Neural cell (in vitro differentiated cells): Measurements from ENCODE around the gene NELL1. TPM values are rescaled to one million over a fixed set of nuclear protein-coding genes. Genes with fewer than 3 reads are reported as not detected.

Experiments
- H2AFZ ChIP-seq: fragments of 200-600, 300-800 bp; sonication (generic), shearing (Covaris generic); 2 replicates; pipeline ENCODE4 v1.6.0; 2014; ENCODE audit warnings: low read depth, mild to moderate bottlenecking, antibody characterized with exemption, low read length, moderate library complexity
- H3F3A ChIP-seq: fragments of 200-600 bp; shearing (Covaris generic); 2 replicates; pipeline ENCODE4 v1.6.1; 2016; ENCODE audit warnings: mild to moderate bottlenecking, moderate library complexity, mixed read lengths, antibody characterized with exemption, low read length; ENCODE audit not compliant: insufficient read depth, poor library complexity, severe bottlenecking
- H3K27ac ChIP-seq: fragments of 200-600, 300-800 bp; sonication (generic), shearing (Covaris generic); 2 replicates; pipeline ENCODE4 v1.5.1; 2014; ENCODE audit warnings: mild to moderate bottlenecking, low read length, moderate library complexity
- H3K27me3 ChIP-seq: fragments of 300-800, 200-600 bp; sonication (generic), shearing (Covaris generic); 2 replicates; pipeline ENCODE4 v1.6.0; 2014; ENCODE audit warnings: mild to moderate bottlenecking, low read depth, low read length, moderate library complexity; ENCODE audit not compliant: insufficient read depth
- H3K36me3 ChIP-seq: fragments of 300-800, 200-600 bp; sonication (generic), shearing (Covaris generic); 2 replicates; pipeline ENCODE4 v1.5.1; 2014; ENCODE audit warnings: mild to moderate bottlenecking, antibody characterized with exemption, low read length, moderate library complexity; ENCODE audit not compliant: insufficient read depth
- H3K4me2 ChIP-seq: fragments of 300-800, 200-600 bp; sonication (generic), shearing (Covaris generic); 2 replicates; pipeline ENCODE4 v1.6.0; 2014; ENCODE audit warnings: mild to moderate bottlenecking, low read length
- H3K4me3 ChIP-seq: fragments of 300-800, 200-600 bp; sonication (generic), shearing (Covaris generic); 2 replicates; pipeline ENCODE4 v1.5.1; 2014; ENCODE audit warnings: mild to moderate bottlenecking, low read length, moderate library complexity
- H3K79me2 ChIP-seq: fragments of 200-600 bp; shearing (Covaris generic); replicated peaks from 2 replicates; pipeline ENCODE4 v1.6.0; 2014; ENCODE audit warnings: mild to moderate bottlenecking, low read length, moderate library complexity; ENCODE audit not compliant: insufficient read depth
- H3K9ac ChIP-seq: fragments of 300-800, 200-600 bp; sonication (generic), shearing (Covaris generic); 2 replicates; pipeline ENCODE4 v1.6.1; 2016; ENCODE audit warnings: mild to moderate bottlenecking, low read length, mixed read lengths
- H3K9me2 ChIP-seq: fragments of 200-600 bp; shearing (Covaris generic); 2 replicates; pipeline ENCODE4 v1.6.1; 2016; ENCODE audit warnings: mild to moderate bottlenecking, low read length, mixed read lengths; ENCODE audit not compliant: insufficient read depth
- H3K9me3 ChIP-seq: fragments of 200-600, 300-800 bp; sonication (generic), shearing (Covaris generic); 2 replicates; pipeline ENCODE4 v1.6.1; 2016; ENCODE audit warnings: mild to moderate bottlenecking, mixed run types, low read length, moderate library complexity, mixed read lengths
- H4K20me1 ChIP-seq: fragments of 200-600 bp; shearing (Covaris generic); 2 replicates; pipeline ENCODE4 v1.6.1; 2016; ENCODE audit warnings: mild to moderate bottlenecking, mixed run types; ENCODE audit not compliant: insufficient read depth
- CTCF ChIP-seq: fragments of 450-650 bp; IDR thresholded peaks from 2 replicates; pipeline ENCODE4 v1.5.1; 2014; ENCODE audit warnings: antibody characterized with exemption, mild to moderate bottlenecking, moderate library complexity; ENCODE audit not compliant: poor library complexity, severe bottlenecking
- EP300 ChIP-seq: fragments of 450-650 bp; conservative IDR thresholded peaks from 2 replicates; pipeline ENCODE4 v1.6.1; 2014; ENCODE audit warnings: antibody characterized with exemption, mild to moderate bottlenecking, moderate library complexity; ENCODE audit not compliant: poor library complexity, severe bottlenecking
- EZH2 ChIP-seq: fragments of 200-600, 300-800 bp; shearing (Covaris generic), sonication (generic); IDR thresholded peaks from 2 replicates; pipeline ENCODE4 v1.6.1; 2014; ENCODE audit warnings: antibody characterized with exemption, low read length, borderline replicate concordance, mild to moderate bottlenecking; ENCODE audit not compliant: insufficient read depth, poor library complexity, severe bottlenecking
- MXI1 ChIP-seq: fragments of 450-650 bp; conservative IDR thresholded peaks from 2 replicates; pipeline ENCODE4 v1.6.1; 2014; ENCODE audit warnings: antibody characterized with exemption, mild to moderate bottlenecking; ENCODE audit not compliant: poor library complexity, severe bottlenecking
- POLR2AphosphoS5 ChIP-seq: IDR thresholded peaks from 2 replicates; pipeline ENCODE4 v1.6.1; 2012
- RAD21 ChIP-seq: fragments of 450-650 bp; conservative IDR thresholded peaks from 2 replicates; pipeline ENCODE4 v1.6.1; 2014; ENCODE audit warnings: antibody characterized with exemption, mild to moderate bottlenecking, moderate library complexity
- REST ChIP-seq: IDR thresholded peaks from 2 replicates; pipeline ENCODE4 v1.6.1; 2012; ENCODE audit warnings: borderline replicate concordance
- SMC3 ChIP-seq: fragments of 450-650 bp; conservative IDR thresholded peaks from 2 replicates; pipeline ENCODE4 v1.6.1; 2014; ENCODE audit warnings: antibody characterized with exemption, mild to moderate bottlenecking, moderate library complexity; ENCODE audit not compliant: poor library complexity
- TAF1 ChIP-seq: IDR thresholded peaks from 2 replicates; pipeline ENCODE4 v1.6.1; 2012; ENCODE audit warnings: low read depth
- polyA plus RNA-seq: library from polyadenylated mRNA; depleted of rRNA; stranded (reverse); fragments of >200 nt; gene quantifications from 2 replicates; pipeline ENCODE4 v1.2.3, GENCODE V29; 2014

The NELL1 gene
- polyA plus RNA-seq, 1 donor from 2014 or later, result 70.4 TPM

- TF ChIP-seq RAD21 (no peak), CTCF (no peak), POLR2AphosphoS5 (no peak)
- H3K4me2 ChIP-seq, result no peak overlapping the region
- no peak overlapping the region for H3K9ac ChIP-seq
- no peaks in the 10 kb centered on the region for H4K20me1 ChIP-seq
- H3K36me3 ChIP-seq, result no peaks in the 10 kb centered on the region
- no peak overlapping the region for H2AFZ ChIP-seq
- no peaks in the 10 kb centered on the region for H3K27me3 ChIP-seq
- no peaks in the 10 kb centered on the region for H3K9me2 ChIP-seq
- no peak overlapping the region for H3K27ac ChIP-seq
- no peak overlapping the region for H3K4me3 ChIP-seq
- no peaks in the 10 kb centered on the region for H3K79me2 ChIP-seq
- H3K9me3 ChIP-seq, result no peaks in the 10 kb centered on the region
- no peaks in the 10 kb centered on the region for H3F3A ChIP-seq
Observed at GRCh38 chr11:21461701-21462100, 792.3 kb downstream of the NELL1 start.

GRCh38 chr11:21464601-21465193 lies 795.3 kb downstream of the NELL1 start:
- Histone ChIP-seq H3K27ac (no peak overlapping the region), H3F3A (no peaks in the 10 kb centered on the region), H3K9ac (no peak overlapping the region), H4K20me1 (no peaks in the 10 kb centered on the region), H3K79me2 (no peaks in the 10 kb centered on the region), H2AFZ (no peak overlapping the region), H3K27me3 (no peaks in the 10 kb centered on the region), H3K9me3 (no peaks in the 10 kb centered on the region), H3K4me3 (no peak overlapping the region), H3K4me2 (no peak overlapping the region), H3K36me3 (no peaks in the 10 kb centered on the region), H3K9me2 (no peaks in the 10 kb centered on the region)
- TF ChIP-seq EZH2 (no peak), EP300 (no peak), MXI1 (no peak), TAF1 (no peak), POLR2AphosphoS5 (no peak), CTCF (no peak), SMC3 (no peak), RAD21 (no peak), REST (no peak)
